Right atrium auricular region (tissue), 2 donors: ENCODE measurements around the gene PBRM1. TPM values are rescaled to one million over a fixed set of nuclear protein-coding genes. Genes with fewer than 3 reads are reported as not detected.
A peak's percentile ranks its signal among the peaks of the same experiment; 100 is the strongest.

Source experiments
- DNase-seq: peaks from one replicate; pipeline ENCODE4 v3.0.0-alpha.2; 2019; ENCODE audit warnings: low spot score
- H3K27ac ChIP-seq, 2 donors: fragments of 200-600 bp; sonication (generic); 1 replicate in 1 of 2; 2 replicates in 1 of 2; pipeline ENCODE4 v1.5.1; 2016 to 2019
- H3K27me3 ChIP-seq, 2 donors: fragments of 200-600 bp; sonication (generic); one replicate each; pipeline versions ENCODE4 v1.5.1 to v1.6.0; 2017 to 2019
- H3K36me3 ChIP-seq: fragments of 200-600 bp; sonication (generic); one replicate; pipeline ENCODE4 v1.5.1; 2016
- H3K4me1 ChIP-seq, 2 donors: fragments of 200-600 bp; sonication (generic); one replicate each; pipeline versions ENCODE4 v1.5.1 to v1.6.0; 2017 to 2019
- H3K4me3 ChIP-seq, 2 donors: fragments of 200-600 bp; sonication (generic); 1 replicate in 1 of 2; 2 replicates in 1 of 2; pipeline ENCODE4 v1.5.1; 2017 to 2019; ENCODE audit warnings: mild to moderate bottlenecking in 1 of 2, moderate library complexity in 1 of 2
- H3K9me3 ChIP-seq, 2 donors: fragments of 200-600 bp; sonication (generic); one replicate each; pipeline ENCODE4 v1.5.1; 2019
- total RNA-seq, 2 donors: library from RNA; depleted of rRNA; stranded (reverse); fragments of >200 nt; gene quantifications; one replicate each; pipeline ENCODE4 v1.1.0, GENCODE V29; 2016
- TF ChIP-seq, protein P1 (sequence below), 2 donors: fragments of 200-600 bp; sonication (generic); IDR thresholded peaks; one replicate each; pipeline ENCODE4 v1.5.1; 2019; ENCODE audit warnings: antibody characterized with exemption in 2 of 2

Gene PBRM1
- total RNA-seq, 2 donors from 2014 or later: 39.8 to 40.6 TPM

DNA sequence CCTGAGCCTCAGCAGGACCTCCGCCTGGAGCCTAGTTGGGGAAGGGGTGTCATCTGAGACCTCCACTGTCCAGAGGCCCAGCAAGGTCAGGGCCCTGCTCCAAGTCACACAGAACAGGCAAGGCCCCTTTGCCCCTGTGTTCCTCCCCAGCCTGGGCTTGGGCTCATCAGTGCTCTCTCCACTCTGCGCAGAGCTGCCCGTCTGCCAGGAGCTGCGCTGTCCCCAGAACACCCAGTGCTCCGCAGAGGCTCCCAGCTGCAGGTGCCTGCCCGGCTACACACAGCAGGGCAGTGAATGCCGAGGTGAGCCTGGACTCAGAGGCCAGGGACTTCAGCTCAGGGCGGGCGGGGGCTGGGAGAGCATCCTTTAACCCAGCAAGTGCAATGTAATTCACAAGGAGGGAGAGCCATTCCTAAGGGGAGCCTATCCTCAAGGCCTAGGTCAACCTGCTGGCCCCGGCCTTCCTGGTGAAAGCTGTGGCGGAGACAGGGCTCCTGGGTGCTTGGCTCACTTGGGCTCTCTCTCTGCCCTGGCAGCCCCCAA is 182.8 kb downstream of the PBRM1 start:
- H3K27ac ChIP-seq: no peak overlapping the region
- H3K27me3 ChIP-seq: no peaks in the 10 kb centered on the region
- TF ChIP-seq, protein P1, sequence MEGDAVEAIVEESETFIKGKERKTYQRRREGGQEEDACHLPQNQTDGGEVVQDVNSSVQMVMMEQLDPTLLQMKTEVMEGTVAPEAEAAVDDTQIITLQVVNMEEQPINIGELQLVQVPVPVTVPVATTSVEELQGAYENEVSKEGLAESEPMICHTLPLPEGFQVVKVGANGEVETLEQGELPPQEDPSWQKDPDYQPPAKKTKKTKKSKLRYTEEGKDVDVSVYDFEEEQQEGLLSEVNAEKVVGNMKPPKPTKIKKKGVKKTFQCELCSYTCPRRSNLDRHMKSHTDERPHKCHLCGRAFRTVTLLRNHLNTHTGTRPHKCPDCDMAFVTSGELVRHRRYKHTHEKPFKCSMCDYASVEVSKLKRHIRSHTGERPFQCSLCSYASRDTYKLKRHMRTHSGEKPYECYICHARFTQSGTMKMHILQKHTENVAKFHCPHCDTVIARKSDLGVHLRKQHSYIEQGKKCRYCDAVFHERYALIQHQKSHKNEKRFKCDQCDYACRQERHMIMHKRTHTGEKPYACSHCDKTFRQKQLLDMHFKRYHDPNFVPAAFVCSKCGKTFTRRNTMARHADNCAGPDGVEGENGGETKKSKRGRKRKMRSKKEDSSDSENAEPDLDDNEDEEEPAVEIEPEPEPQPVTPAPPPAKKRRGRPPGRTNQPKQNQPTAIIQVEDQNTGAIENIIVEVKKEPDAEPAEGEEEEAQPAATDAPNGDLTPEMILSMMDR (IDR thresholded peaks at IDR 0.05): no peak
- no peaks in the 10 kb centered on the region for H3K4me1 ChIP-seq
- DNase-seq: no peak
- no peaks in the 10 kb centered on the region for H3K9me3 ChIP-seq
- H3K4me3 ChIP-seq: no peak overlapping the region
- no peaks in the 10 kb centered on the region for H3K36me3 ChIP-seq

- Histone ChIP-seq H3K4me3 (no peak overlapping the region), H3K36me3 (no peaks in the 10 kb centered on the region), H3K27me3 (no peaks in the 10 kb centered on the region), H3K27ac (no peak overlapping the region), H3K4me1 (no peaks in the 10 kb centered on the region), H3K9me3 (no peaks in the 10 kb centered on the region)
- no peak for DNase-seq
- TF ChIP-seq, protein P1 (IDR thresholded peaks at IDR 0.05): no peak
Observed at GRCh38 chr3:52502001-52502400, 183.7 kb downstream of the PBRM1 start.

- no peak overlapping the region for H3K4me3 ChIP-seq
Observed at GRCh38 chr3:52501046-52501445, 184.7 kb downstream of the PBRM1 start.

GRCh38 chr3:52498137-52499054 is 187.3 kb downstream of the PBRM1 start:
- H3K4me1 ChIP-seq: peaks cover 0 to 32% of the 10 kb centered on the region in 2 donors
- H3K27ac ChIP-seq: no peak overlapping the region
- TF ChIP-seq, protein P1 (IDR thresholded peaks at IDR 0.05): no peak
- no peaks in the 10 kb centered on the region for H3K36me3 ChIP-seq
- H3K9me3 ChIP-seq: no peaks in the 10 kb centered on the region
- H3K27me3 ChIP-seq: no peaks in the 10 kb centered on the region
- DNase-seq: peak; percentile 75
- H3K4me3 ChIP-seq: no peak overlapping the region

More at GRCh38 chr3:52501046-52501445, 184.7 kb downstream of the PBRM1 start:
- Histone ChIP-seq H3K9me3 (no peaks in the 10 kb centered on the region), H3K4me1 (peaks cover 0 to 6% of the 10 kb centered on the region in 2 donors), H3K36me3 (no peaks in the 10 kb centered on the region), H3K27me3 (no peaks in the 10 kb centered on the region), H3K27ac (no peak overlapping the region)
- DNase-seq: no peak
- TF ChIP-seq, protein P1 (IDR thresholded peaks at IDR 0.05): no peak

DNA sequence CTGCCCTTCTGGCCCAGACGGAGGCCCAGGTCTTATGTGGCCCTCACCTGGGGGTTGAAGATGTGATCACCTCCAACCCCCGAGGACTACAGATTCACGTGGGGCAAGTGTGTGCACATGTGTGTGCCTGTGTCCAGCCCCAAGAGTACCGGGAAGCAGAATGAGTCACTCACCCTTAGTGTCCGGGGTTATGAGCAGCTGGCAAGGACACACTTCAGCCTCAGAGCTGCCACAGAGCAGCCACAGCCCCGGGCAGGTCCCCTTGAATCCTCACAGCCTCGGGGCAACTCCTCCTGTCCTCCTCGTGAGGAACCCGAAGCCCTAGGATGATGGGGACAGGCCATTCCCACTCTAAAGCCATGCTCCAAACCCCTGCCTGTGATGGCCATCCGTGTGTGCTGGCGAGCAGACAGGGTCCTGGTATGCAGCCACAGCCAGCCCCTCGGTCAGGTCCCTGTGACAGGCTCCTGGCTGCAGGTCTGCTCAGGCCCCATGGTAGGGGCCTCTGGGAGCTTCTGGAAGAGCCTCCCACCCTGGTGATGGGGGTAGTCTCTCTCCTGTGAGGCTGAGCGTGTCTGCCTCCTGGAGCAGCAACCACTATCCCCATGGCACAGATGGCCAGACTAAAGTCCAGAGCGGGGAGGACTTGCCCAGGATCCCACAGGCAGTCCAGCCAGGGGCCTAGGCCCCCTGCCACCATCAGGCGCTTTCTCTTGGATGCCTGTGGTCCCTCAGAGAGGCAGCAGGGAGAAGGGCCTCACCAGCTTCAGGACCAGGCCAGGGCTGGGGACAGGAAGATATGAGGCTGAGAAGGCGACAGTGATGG is 189.7 kb downstream of the PBRM1 start:
- peaks cover 23% of the 10 kb centered on the region for H3K36me3 ChIP-seq
- TF ChIP-seq, protein P1 (IDR thresholded peaks at IDR 0.05): no peak
- H3K9me3 ChIP-seq: no peaks in the 10 kb centered on the region
- peaks cover 0 to 53% of the 10 kb centered on the region in 2 donors for H3K4me1 ChIP-seq
- peak; percentile 81 for DNase-seq
- H3K27ac ChIP-seq: peak overlapping the region; percentile 63 to 69
- no peaks in the 10 kb centered on the region for H3K27me3 ChIP-seq
- peak overlapping the region; percentile 23 to 49 for H3K4me3 ChIP-seq

Other genes starting within 250 kb of the PBRM1 start
- gene SEMA3G, start 240.8 kb downstream of the PBRM1 start, total RNA-seq: 10 to 100 TPM; 11.8 to 12.6 TPM
- gene TNNC1, start 231.9 kb downstream of the PBRM1 start, total RNA-seq: 1,000 to 10,000 TPM; 4,697 to 8,249 TPM
- 10 to 100 TPM; 29.2 to 49.6 TPM for gene NISCH, start 230.3 kb downstream of the PBRM1 start, total RNA-seq
- 10 to 100 TPM; 46.5 to 62.6 TPM for gene STAB1, start 190.6 kb downstream of the PBRM1 start, total RNA-seq
- gene NT5DC2, start 152.1 kb downstream of the PBRM1 start, total RNA-seq: 100 to 1,000 TPM in 1 of 2 donors, 10 to 100 TPM in 1; 94.0 to 146 TPM
- gene UQCC5, start 149.3 kb downstream of the PBRM1 start, total RNA-seq: 1 to 10 TPM; 1.2 to 3.1 TPM
- 10 to 100 TPM; 29.7 to 49.3 TPM for gene GNL3, start 119 bp upstream of the PBRM1 start, total RNA-seq
- gene GLT8D1, start 19.9 kb upstream of the PBRM1 start, total RNA-seq: 10 to 100 TPM; 37.7 to 46.7 TPM
- gene SPCS1, start 20.2 kb upstream of the PBRM1 start, total RNA-seq: 100 to 1,000 TPM; 138 to 328 TPM
- 10 to 100 TPM; 12.8 to 14.6 TPM for gene NEK4, start 85.0 kb upstream of the PBRM1 start, total RNA-seq
- not detected for gene ITIH1, start 91.7 kb upstream of the PBRM1 start, total RNA-seq
- gene ITIH3, start 108.9 kb upstream of the PBRM1 start, total RNA-seq: 1 to 10 TPM in 1 of 2 donors, under 1 TPM in 1; 0.19 to 2.1 TPM
- gene ITIH4, start 144.8 kb upstream of the PBRM1 start, total RNA-seq: 1 to 10 TPM in 1 of 2 donors, not detected in 1; 1.2 TPM
- 10 to 100 TPM; 43.8 to 45.0 TPM for gene MUSTN1, start 149.1 kb upstream of the PBRM1 start, total RNA-seq
- 10 to 100 TPM in 1 of 2 donors, 1 to 10 TPM in 1; 7.6 to 10.3 TPM for gene STIMATE, start 211.6 kb upstream of the PBRM1 start, total RNA-seq